ENCODE measurements around the gene DIS3L2.

- TF ChIP-seq CTCF (IDR thresholded peaks at IDR 0.05) (no peak), POLR2AphosphoS5 (IDR thresholded peaks at IDR 0.05) (no peak), POLR2A (IDR thresholded peaks at IDR 0.05; ENCODE audit: low read depth) (no peak), EP300 (IDR thresholded peaks at IDR 0.05) (no peak)
These were observed 42.0 kb upstream of the DIS3L2 start for GRCh38 chr2:231919341-231920035.

Data from esophagus muscularis mucosa (tissue), 4 donors.